GOT3 (cell line): ENCODE data around the gene VIPR1.
A peak's percentile ranks its signal among the peaks of the same experiment; 100 is the strongest.

ENCODE experiments used
- DNase-seq: peaks from one replicate; lab custom pipeline; 2025; ENCODE audit warnings: mixed read lengths; lab: John Stamatoyannopoulos, UW

The VIPR1 gene

GRCh38 chr3:42502429-42503250 lies at the start of gene VIPR1:
TSS of gene VIPR1 (plus strand) at chr3:42502643. CDS start at chr3:42502736, 93 bp downstream.
- peak; percentile 20 for DNase-seq

GRCh38 chr3:42456211-42456610 lies 46.2 kb upstream of the VIPR1 start:
- DNase-seq, result no peak

- DNase-seq, result no peak
Observed at GRCh38 chr3:42459151-42459550, 43.3 kb upstream of the VIPR1 start.

- no peak for DNase-seq
Observed at GRCh38 chr3:42461762-42462161, 40.7 kb upstream of the VIPR1 start.

- no peak for DNase-seq
Observed at GRCh38 chr3:42463093-42463492, 39.4 kb upstream of the VIPR1 start.

DNA sequence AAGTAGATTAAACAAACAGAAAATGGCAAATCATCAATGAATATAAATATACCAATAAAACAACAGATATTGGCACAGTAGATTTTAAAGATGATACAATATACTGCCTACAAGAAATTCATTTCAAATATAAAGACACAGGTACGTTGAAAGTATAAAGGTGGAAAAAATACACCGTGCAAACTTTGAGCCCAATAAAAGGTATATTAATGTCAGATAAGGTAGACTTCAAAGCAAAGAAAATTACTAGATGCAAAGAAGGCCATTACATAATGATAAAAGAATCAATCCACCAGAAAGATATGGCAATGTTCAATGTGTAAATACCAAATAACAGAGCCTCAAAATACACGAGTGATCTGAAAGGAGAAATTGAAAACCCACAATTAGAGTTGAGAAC lies 34.3 kb upstream of the VIPR1 start:
- DNase-seq, result no peak

DNA sequence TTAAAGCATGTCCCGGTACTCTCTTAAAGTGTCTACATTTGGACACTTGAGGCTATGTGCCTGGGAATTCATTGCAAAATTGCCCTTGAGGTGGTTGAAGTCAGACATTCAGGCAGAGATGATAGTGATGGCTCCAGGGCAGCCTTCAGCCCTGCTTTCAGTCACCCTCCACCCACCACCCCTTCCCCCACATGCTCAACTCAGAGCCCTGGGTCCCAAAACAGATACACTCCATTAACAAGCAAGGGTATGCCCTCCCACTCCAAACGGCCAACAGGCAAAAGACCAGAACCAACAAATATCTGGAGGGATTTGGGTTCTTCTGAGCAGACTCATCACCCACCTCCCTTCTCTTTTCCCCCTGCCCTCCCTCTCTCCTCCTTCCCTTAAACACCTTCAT lies 29.9 kb upstream of the VIPR1 start:
- DNase-seq, result no peak

- no peak for DNase-seq
Observed at GRCh38 chr3:42473083-42473932, 29.1 kb upstream of the VIPR1 start.

GRCh38 chr3:42476225-42477125 lies 26.0 kb upstream of the VIPR1 start:
- DNase-seq, result no peak

DNA sequence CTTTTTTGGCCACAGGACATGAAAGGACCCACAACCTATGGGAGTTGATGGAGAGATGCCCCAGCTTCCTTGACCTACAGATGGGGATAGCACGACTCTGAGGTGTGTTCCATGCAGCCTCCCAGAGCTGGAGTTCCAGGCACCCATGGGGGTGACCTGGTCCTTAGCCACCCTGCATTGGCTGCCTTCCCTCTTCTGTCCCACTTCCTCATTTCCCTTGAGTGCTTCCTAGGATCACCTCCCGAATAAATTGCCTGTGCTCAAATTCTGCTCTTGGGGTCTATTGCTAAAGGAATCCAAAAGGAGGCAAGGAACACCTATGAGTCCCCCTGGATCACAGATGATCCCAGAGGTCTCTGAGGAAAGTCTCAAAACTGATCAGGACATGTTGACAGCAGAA lies 24.7 kb upstream of the VIPR1 start:
- no peak for DNase-seq

DNA sequence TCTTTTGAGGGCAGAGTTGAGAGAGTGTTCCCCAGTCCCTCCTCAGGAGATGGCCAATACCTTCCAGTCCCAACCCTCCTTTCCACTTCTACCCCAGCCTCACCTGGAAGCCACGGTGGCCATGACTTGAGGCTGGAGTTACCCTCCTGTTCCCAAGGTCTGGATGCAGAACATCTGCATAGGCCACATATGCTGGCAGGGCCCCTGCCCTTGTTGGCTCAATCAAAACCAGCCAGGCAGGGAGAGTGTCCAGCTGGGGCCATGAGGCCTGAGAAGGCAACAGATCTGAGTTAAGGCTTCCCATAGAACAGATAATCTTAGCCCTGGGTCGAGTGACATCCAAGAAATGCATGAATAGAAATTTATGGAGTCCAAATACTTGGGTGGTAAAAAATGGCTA lies 23.6 kb upstream of the VIPR1 start:
- DNase-seq, result no peak

DNA sequence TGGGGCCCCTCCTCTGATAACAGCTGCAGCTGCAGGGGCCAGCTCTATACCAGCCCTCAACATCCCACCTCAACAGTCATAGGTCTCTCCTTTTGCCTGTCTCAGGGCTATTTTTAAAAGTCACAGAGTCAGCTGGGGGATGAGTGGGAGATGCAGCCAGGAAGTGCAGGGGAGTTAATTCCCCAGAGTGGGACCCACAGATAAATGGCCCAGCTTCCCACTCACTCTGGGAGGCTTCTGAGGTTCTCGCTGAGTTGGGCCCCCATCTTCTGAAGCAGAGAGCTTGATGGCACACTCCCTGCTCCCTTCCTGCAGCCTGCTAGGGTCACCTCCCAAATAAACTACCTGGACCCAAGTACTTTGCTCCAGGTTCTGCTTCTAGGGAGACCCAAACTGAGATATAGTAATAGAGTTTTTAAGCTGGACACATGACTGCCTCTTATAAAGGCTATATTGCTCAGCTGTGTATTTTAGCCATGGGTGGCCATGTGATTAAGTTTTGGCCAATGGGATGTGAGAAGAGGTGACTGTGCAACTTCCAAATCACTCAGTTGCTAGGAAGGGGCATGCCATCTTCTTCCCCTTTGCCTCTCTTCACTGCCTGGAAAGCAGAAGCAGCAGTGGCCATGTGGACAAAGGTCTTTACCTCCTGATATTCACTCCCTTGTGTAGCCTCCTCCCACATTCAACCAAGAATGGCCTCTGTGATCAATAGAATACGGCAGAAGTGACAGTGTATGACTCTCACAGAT lies 15.5 kb upstream of the VIPR1 start:
- DNase-seq, result no peak

- no peak for DNase-seq
Observed at GRCh38 chr3:42488687-42489086, 13.8 kb upstream of the VIPR1 start.

DNA sequence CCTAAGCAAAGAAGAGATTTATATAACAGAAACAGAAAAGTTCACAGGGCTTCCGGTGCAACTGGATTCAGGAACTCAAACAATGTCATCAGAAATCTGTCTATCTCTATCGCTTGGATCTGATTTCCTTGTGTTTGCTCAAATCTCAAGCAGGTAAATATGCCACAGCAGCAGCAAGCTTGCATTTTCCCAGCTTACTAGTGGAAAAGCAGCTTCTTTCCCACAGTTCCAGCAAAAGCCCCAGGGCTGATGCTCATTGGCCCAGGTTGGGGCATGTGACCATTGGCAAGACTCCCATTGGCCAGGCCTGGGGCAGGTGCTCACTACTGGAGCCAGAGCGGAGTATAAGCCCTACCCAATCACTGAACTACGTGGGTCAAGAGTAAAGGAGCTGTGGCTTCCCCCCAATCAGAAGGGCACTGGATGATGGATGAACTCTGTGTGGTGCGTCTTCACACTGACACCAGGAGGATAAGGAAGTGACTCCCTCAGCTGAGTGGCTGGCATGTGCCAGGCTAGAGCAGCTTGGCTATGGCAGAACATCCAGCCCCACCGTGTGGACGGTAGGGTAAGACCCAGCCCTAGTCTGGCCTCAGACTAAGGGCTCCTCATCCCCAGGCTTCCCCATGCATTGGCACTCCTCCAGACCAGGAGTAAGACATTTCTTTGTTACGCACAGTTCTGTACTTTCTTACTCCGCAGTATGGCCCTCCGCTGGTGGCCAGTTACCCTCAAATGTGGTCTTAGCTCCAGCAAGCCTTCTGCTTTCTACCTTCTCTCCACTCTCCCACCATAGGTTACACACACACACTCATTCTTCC lies 13.1 kb upstream of the VIPR1 start:
- DNase-seq, result no peak

DNA sequence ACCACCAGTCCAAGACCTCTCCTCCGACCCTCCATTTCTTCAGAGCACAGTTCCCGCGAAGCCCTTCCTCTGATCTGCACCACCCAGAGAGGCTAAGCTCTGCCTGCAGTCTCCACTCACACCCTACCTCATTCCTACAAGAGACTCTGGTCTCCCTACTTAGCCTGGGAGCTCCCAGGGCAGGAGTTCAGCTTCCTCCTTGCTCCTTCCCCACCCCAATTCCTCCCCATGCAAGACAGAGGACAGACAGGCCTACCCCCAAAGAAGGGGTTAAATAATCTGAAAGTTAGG lies 12.6 kb upstream of the VIPR1 start:
- no peak for DNase-seq

DNA sequence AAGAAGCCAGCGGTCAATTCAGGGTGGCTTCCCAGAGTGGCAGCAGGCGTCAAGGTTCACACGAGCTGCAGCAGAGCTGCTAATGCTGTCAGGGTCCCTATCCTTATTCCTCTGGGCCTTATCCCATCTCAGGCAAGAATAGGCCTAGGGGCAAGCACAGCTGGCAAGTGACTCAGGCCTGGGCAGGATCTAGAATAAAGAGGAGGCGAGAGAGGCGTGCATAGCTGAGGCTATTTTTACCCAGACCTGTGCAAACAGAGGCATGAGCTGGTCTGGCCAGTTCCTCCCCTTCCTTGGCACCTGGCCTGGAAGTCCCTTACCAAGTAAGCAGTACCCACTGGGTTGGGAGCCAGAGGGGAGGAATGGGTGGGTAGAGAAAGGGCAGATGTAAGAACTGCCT lies 12.2 kb upstream of the VIPR1 start:
- no peak for DNase-seq

GRCh38 chr3:42491881-42492507 lies 10.4 kb upstream of the VIPR1 start:
- DNase-seq, result no peak

DNA sequence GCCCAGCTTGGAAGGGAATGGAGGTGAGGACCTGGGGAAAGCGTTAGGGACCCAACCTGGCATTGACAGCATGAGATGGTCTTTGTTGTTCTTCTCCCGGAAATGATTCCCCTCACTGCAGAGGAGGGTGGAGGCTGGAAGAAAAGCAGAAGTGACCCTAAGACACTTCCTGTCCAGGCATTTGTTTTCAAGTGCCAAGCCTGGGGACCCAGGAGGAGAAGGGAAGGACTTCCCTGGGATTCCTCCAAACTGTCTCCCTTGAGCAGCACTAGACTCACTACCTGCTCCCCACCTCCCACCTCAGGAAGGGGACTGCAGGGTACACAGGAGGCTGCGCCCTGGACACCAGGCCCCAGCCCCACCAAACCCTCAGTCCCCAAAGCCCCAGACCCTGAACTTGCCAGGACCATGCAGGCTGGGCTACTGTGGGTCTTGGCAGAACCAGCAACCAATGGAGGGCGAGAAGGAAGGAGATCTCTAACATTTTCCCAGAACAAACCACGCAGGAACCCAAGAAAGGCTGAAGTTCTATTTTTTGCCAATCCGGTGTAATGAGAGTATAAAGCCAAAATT lies 9.8 kb upstream of the VIPR1 start:
- DNase-seq, result no peak

DNA sequence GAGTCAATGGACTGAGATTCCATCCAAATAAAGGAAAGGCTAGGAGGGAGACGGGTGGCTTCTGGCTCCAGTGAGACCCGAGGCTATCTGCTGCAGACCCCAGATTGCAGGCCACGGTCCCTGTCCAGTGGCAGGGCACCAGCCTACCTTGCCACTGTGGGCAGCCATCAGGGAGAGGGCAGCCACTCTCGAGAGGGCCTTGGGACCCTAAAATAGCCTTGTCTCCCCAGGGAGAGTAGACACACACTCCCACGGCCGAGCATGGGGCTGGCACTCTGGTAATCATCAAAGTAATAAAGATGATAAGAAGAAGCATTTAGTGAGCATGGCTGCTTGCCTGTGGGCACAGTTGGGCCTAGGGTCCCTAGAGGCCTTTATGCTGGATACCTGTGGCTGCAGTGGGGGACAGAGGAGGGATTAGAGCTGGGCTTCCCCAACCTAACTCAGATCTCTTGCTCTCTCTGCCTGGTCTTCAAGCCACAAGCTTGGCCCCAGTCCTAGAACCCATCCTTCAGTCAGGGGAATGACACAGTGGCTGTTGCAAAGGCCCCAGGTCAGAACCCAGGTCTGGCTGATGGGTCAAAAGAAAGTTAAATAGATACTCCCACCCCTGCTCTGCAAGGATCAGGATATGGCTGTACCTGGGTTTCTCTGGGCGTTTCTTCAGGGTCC lies 9.2 kb upstream of the VIPR1 start:
- no peak for DNase-seq
